Progenitor cell of endocrine pancreas (in vitro differentiated cells): ENCODE measurements around the gene HP1BP3. TPM values are rescaled to one million over a fixed set of nuclear protein-coding genes. Genes with fewer than 3 reads are reported as not detected.
A peak's percentile ranks its signal among the peaks of the same experiment; 100 is the strongest.

ENCODE experiments used
- DNase-seq: peaks from one replicate; pipeline ENCODE4 v3.0.0; 2021; ENCODE audit warnings: low spot score; ENCODE audit not compliant: unreplicated experiment
- H3K27ac Mint-ChIP-seq: 2 replicates; pipeline ENCODE4 v1.8.0; 2021; ENCODE audit warnings: mild to moderate bottlenecking, moderate library complexity, mixed read lengths
- H3K27me3 Mint-ChIP-seq: 2 replicates; pipeline ENCODE4 v1.8.0; 2021; ENCODE audit warnings: mixed read lengths
- H3K36me3 Mint-ChIP-seq: 2 replicates; pipeline ENCODE4 v1.8.0; 2022; ENCODE audit warnings: mixed read lengths; ENCODE audit not compliant: insufficient read depth
- H3K4me1 Mint-ChIP-seq: 2 replicates; pipeline ENCODE4 v1.8.0; 2021; ENCODE audit warnings: low read depth, mixed read lengths
- H3K4me3 Mint-ChIP-seq: 2 replicates; pipeline ENCODE4 v1.8.0; 2021; ENCODE audit warnings: low read depth, mild to moderate bottlenecking, moderate library complexity, mixed read lengths
- H3K9me3 Mint-ChIP-seq: 2 replicates; pipeline ENCODE4 v1.8.0; 2021; ENCODE audit warnings: low read depth, mixed read lengths
- total RNA-seq: library from RNA; stranded (reverse); gene quantifications from 2 replicates; pipeline ENCODE4 v1.2.1, GENCODE V29; 2021
- TF ChIP-seq, protein P1 (sequence below): fragments of 200-600 bp; sonication (generic); IDR thresholded peaks from one replicate; pipeline ENCODE4 v1.5.0; 2021; ENCODE audit warnings: antibody characterized with exemption, mild to moderate bottlenecking; ENCODE audit not compliant: unreplicated experiment

Gene HP1BP3
- total RNA-seq, 1 donor from 2014 or later, result 385 TPM

GRCh38 chr1:20786253-20787028 lies 666 bp downstream of the HP1BP3 start:
- peak overlapping the region; percentile 99 for H3K27ac Mint-ChIP-seq
- peak overlapping the region; percentile 100 for H3K4me3 Mint-ChIP-seq
- H3K27me3 Mint-ChIP-seq, result no peaks in the 10 kb centered on the region
- no peaks in the 10 kb centered on the region for H3K36me3 Mint-ChIP-seq
- DNase-seq, result peak; percentile 95
- peaks cover 23% of the 10 kb centered on the region for H3K4me1 Mint-ChIP-seq
- H3K9me3 Mint-ChIP-seq, result no peaks in the 10 kb centered on the region
- TF ChIP-seq, protein P1, sequence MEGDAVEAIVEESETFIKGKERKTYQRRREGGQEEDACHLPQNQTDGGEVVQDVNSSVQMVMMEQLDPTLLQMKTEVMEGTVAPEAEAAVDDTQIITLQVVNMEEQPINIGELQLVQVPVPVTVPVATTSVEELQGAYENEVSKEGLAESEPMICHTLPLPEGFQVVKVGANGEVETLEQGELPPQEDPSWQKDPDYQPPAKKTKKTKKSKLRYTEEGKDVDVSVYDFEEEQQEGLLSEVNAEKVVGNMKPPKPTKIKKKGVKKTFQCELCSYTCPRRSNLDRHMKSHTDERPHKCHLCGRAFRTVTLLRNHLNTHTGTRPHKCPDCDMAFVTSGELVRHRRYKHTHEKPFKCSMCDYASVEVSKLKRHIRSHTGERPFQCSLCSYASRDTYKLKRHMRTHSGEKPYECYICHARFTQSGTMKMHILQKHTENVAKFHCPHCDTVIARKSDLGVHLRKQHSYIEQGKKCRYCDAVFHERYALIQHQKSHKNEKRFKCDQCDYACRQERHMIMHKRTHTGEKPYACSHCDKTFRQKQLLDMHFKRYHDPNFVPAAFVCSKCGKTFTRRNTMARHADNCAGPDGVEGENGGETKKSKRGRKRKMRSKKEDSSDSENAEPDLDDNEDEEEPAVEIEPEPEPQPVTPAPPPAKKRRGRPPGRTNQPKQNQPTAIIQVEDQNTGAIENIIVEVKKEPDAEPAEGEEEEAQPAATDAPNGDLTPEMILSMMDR, result no peak

DNA sequence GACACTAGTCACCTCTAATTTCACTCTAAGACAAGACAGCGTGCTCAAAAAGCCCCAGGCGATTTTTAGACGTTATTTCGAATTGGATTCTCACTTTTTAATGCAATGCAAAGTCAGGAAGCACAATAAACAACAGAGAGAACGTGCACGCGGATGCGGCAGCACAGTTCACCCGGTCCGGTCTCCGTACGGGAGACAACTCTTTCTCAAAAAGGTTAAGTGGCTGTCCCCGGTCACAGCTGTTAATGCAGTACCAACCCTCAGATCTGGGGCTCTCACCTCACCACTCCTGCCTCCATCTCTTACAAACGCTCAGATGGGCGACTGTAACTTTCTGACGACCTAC lies 1.2 kb downstream of the HP1BP3 start:
- Mint-ChIP-seq H3K4me3 (peak overlapping the region; percentile 100), H3K27ac (peak overlapping the region; percentile 99), H3K4me1 (peaks cover 26% of the 10 kb centered on the region), H3K27me3 (no peaks in the 10 kb centered on the region), H3K36me3 (peaks cover 2% of the 10 kb centered on the region), H3K9me3 (no peaks in the 10 kb centered on the region)
- TF ChIP-seq, protein P1, result no peak
- DNase-seq, result no peak

DNA sequence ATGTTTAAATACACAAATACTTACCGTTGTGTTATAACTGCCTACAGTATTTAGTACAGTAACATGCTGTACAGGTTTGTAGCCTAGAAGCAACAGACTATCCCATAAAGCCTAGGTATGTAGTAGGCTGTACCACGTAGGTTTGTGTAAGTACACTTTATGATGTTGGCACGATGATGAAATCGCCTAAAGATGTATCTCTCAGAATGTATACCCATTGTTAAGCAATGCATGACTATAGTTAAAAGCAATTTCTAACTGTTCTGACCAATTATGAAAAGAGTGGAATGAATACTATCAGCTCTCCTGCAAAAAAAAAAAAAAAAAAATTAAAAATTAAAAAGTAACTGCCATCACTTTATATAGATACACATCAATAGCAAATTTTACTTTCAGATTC lies 11.4 kb downstream of the HP1BP3 start:
- peaks cover 21% of the 10 kb centered on the region for H3K36me3 Mint-ChIP-seq
- no peak for DNase-seq

DNA sequence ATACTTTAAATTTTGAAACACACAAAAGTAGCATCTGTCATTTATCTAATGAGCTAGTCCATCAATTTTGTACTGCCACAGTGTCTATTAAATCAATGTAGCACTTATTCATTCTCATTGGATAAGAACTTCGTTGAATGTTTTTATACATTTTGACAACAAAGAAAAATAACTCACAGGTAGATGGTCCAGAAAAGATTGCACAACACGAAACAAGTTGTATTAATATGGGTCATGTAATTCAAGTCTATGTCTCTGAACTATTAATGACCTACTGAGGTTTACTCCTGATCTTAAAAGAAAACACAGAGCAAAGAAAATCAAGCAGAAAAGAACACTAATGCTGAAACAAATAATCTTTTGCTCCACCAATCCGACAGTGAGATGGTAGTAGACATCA lies 15.3 kb downstream of the HP1BP3 start:
- Mint-ChIP-seq H3K36me3 (peaks cover 24% of the 10 kb centered on the region), H3K9me3 (no peaks in the 10 kb centered on the region), H3K27me3 (no peaks in the 10 kb centered on the region), H3K4me3 (no peak overlapping the region), H3K27ac (peak overlapping the region; percentile 53), H3K4me1 (no peaks in the 10 kb centered on the region)
- TF ChIP-seq, protein P1, result no peak
- DNase-seq, result no peak

More for the DNA sequence above, 11.4 kb downstream of the HP1BP3 start:
- TF ChIP-seq, protein P1, result no peak
- H3K4me3 Mint-ChIP-seq, result no peak overlapping the region
- no peaks in the 10 kb centered on the region for H3K27me3 Mint-ChIP-seq
- peaks cover 3% of the 10 kb centered on the region for H3K4me1 Mint-ChIP-seq
- H3K27ac Mint-ChIP-seq, result no peak overlapping the region
- H3K9me3 Mint-ChIP-seq, result no peaks in the 10 kb centered on the region

- Mint-ChIP-seq H3K4me3 (no peak overlapping the region), H3K9me3 (no peaks in the 10 kb centered on the region), H3K27me3 (no peaks in the 10 kb centered on the region), H3K4me1 (no peaks in the 10 kb centered on the region), H3K27ac (no peak overlapping the region), H3K36me3 (peaks cover 29% of the 10 kb centered on the region)
- TF ChIP-seq, protein P1, result no peak
- DNase-seq, result no peak
Observed at GRCh38 chr1:20770314-20771087, 16.6 kb downstream of the HP1BP3 start.
